Neural progenitor cell (in vitro differentiated cells): Measurements from ENCODE around the gene FSTL4. TPM values are rescaled to one million over a fixed set of nuclear protein-coding genes. Genes with fewer than 3 reads are reported as not detected.

Experiments used
- DNase-seq: peaks from one replicate; pipeline ENCODE4 v3.0.0-alpha.2; 2016; ENCODE audit warnings: low spot score
- H2AFZ ChIP-seq: fragments of 200-600 bp; sonication (generic); replicated peaks from 2 replicates; pipeline ENCODE4 v1.6.1; 2016; ENCODE audit warnings: antibody characterized with exemption
- H3F3A ChIP-seq: fragments of 200-600 bp; sonication (generic); 2 replicates; pipeline ENCODE4 v1.6.1; 2016; ENCODE audit warnings: antibody characterized with exemption, low read depth
- H3K27ac ChIP-seq: fragments of 200-600 bp; sonication (generic); 2 replicates; pipeline ENCODE4 v1.5.1; 2016; ENCODE audit warnings: mild to moderate bottlenecking
- H3K27me3 ChIP-seq: fragments of 200-600 bp; sonication (generic); 2 replicates; pipeline ENCODE4 v1.6.1; 2016; ENCODE audit warnings: mild to moderate bottlenecking, moderate library complexity
- H3K36me3 ChIP-seq: fragments of 200-600 bp; sonication (generic); 2 replicates; pipeline ENCODE4 v1.5.1; 2016
- H3K4me1 ChIP-seq: fragments of 200-600 bp; sonication (generic); 2 replicates; pipeline ENCODE4 v1.6.1; 2016; ENCODE audit warnings: mixed run types
- H3K4me2 ChIP-seq: fragments of 200-600 bp; sonication (generic); 2 replicates; pipeline ENCODE4 v1.6.1; 2016
- H3K4me3 ChIP-seq: fragments of 200-600 bp; sonication (generic); 2 replicates; pipeline ENCODE4 v1.5.1; 2016
- H3K79me2 ChIP-seq: fragments of 200-600 bp; sonication (generic); 2 replicates; pipeline ENCODE4 v1.6.1; 2016; ENCODE audit warnings: low read depth
- H3K9ac ChIP-seq: fragments of 200-600 bp; sonication (generic); 2 replicates; pipeline ENCODE4 v1.6.1; 2016
- H3K9me3 ChIP-seq: fragments of 200-600 bp; sonication (generic); 2 replicates; pipeline ENCODE4 v1.5.1; 2016; ENCODE audit warnings: low read depth
- H4K20me1 ChIP-seq: fragments of 200-600 bp; sonication (generic); 2 replicates; pipeline ENCODE4 v1.6.1; 2016; ENCODE audit warnings: low read depth
- H3K27ac Mint-ChIP-seq: 3 replicates; pipeline ENCODE4 v1.8.0; 2021; ENCODE audit warnings: mixed read lengths
- H3K27me3 Mint-ChIP-seq: 2 replicates; pipeline ENCODE4 v1.8.0; 2022; ENCODE audit warnings: low read depth, mild to moderate bottlenecking, inconsistent platforms, moderate library complexity, mixed read lengths; ENCODE audit not compliant: insufficient read depth
- H3K36me3 Mint-ChIP-seq: 3 replicates; pipeline ENCODE4 v1.8.0; 2021; ENCODE audit warnings: mixed read lengths
- H3K4me1 Mint-ChIP-seq: 3 replicates; pipeline ENCODE4 v1.8.0; 2021; ENCODE audit warnings: mixed read lengths
- H3K4me3 Mint-ChIP-seq: 3 replicates; pipeline ENCODE4 v1.8.0; 2021; ENCODE audit warnings: mild to moderate bottlenecking, moderate library complexity, mixed read lengths
- H3K9me3 Mint-ChIP-seq: 3 replicates; pipeline ENCODE4 v1.8.0; 2020; ENCODE audit warnings: mixed read lengths
- EZH2 ChIP-seq: fragments of 200-600 bp; sonication (generic); IDR thresholded peaks from 2 replicates; pipeline ENCODE4 v1.6.1; 2017; ENCODE audit warnings: antibody characterized with exemption, mild to moderate bottlenecking, moderate library complexity
- EZH2phosphoT487 ChIP-seq: fragments of 200-600 bp; sonication (generic); IDR thresholded peaks from 2 replicates; pipeline ENCODE4 v1.6.1; 2017; ENCODE audit warnings: antibody characterized with exemption
- total RNA-seq: library from RNA; depleted of rRNA; stranded (reverse); fragments of >200 nt; gene quantifications from 2 replicates; pipeline ENCODE4 v1.2.3, GENCODE V29; 2015; ENCODE audit warnings: low replicate concordance
- TF ChIP-seq, protein P1 (sequence below): fragments of 200-600 bp; sonication (generic); IDR thresholded peaks from 2 replicates; pipeline ENCODE4 v1.5.1; 2017; ENCODE audit warnings: antibody characterized with exemption, mild to moderate bottlenecking

FSTL4 gene
- total RNA-seq, 1 donor from 2014 or later: 0.95 TPM

DNA sequence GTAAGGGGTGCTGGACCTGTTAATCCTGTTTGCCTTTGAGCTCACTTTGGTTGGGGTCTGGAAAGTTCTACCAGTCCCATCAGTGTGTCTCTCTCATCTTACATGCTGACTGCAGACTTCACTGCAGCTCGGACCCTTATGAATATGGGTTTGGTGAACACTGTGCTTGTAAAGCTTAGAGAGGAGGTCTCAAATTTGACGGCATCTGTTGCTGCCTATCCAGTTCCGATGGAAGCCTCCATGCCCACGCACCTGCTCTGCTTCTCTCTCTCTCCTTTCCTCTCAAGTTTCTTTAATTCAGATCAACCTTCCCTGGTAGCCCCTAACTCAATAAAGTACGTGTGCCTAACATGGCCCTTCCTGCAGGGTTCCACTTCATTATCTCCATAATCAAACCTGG, 342.6 kb downstream of the FSTL4 start:
- Histone ChIP-seq H3K79me2 (no peaks in the 10 kb centered on the region), H3K9me3 (no peaks in the 10 kb centered on the region), H3K4me2 (no peak overlapping the region), H3K27ac (no peak overlapping the region), H3K9ac (no peak overlapping the region), H3K36me3 (no peaks in the 10 kb centered on the region), H3F3A (no peaks in the 10 kb centered on the region), H4K20me1 (no peaks in the 10 kb centered on the region), H3K4me3 (no peak overlapping the region), H3K27me3 (no peaks in the 10 kb centered on the region), H2AFZ (no peak overlapping the region), H3K4me1 (peaks cover 20% of the 10 kb centered on the region)
- Mint-ChIP-seq H3K36me3 (no peaks in the 10 kb centered on the region), H3K9me3 (no peaks in the 10 kb centered on the region), H3K27me3 (peaks cover 5% of the 10 kb centered on the region), H3K4me3 (no peak overlapping the region), H3K4me1 (peaks cover 37% of the 10 kb centered on the region), H3K27ac (no peak overlapping the region)
- TF ChIP-seq EZH2 (no peak), EZH2phosphoT487 (no peak)
- no peak for DNase-seq

DNA sequence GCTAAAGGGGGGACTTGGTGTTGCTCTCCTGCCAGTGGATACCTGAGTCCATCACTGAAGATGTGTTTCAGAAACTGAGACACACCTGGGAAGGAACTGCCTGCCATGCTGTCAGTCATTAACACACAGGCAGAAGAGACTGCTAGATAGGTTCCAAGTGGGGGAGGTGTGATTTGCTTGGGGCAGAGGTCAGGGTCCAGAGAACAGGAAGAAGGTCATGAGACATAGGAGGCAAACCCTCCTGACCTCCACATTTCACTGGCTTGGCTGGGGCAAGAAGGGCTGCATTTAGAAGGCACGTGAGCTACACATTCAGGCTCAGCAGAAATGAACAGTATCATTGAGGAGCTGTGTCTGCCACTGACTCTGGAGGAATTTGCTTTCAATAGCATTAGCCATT, 344.7 kb downstream of the FSTL4 start:
- H3K9me3 Mint-ChIP-seq: no peaks in the 10 kb centered on the region
- peaks cover 5% of the 10 kb centered on the region for H3K27me3 Mint-ChIP-seq

DNA sequence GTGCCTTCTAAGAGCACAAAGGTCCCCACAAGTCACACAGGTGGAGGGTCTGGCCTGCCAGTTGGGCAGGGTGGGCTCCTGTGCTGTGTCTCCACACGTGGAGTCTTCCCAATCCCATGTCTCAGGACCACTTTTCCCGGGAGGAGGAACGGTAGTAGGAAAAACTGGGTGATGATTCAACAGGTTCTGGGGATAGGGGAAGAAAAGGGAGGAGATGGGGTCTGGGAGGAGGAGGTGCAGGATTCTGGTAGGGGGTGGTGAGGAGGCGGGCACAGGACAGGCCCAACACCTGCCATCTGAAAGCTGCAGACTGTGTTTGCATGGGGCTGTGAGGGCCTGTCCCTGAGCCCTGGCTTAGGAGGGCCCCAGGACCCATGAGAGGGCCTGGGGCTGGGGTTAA, 345.4 kb downstream of the FSTL4 start:
- peak overlapping the region; percentile 48 for H3K27ac Mint-ChIP-seq

More for the DNA sequence above, 344.7 kb downstream of the FSTL4 start:
- no peak overlapping the region for H2AFZ ChIP-seq
- H3K27ac ChIP-seq: no peak overlapping the region
- no peak overlapping the region for H3K4me3 ChIP-seq
- H3K27ac Mint-ChIP-seq: peak overlapping the region; percentile 28
- H3K36me3 Mint-ChIP-seq: no peaks in the 10 kb centered on the region
- H3K4me1 ChIP-seq: peaks cover 7% of the 10 kb centered on the region
- no peak for DNase-seq
- TF ChIP-seq, protein P1, sequence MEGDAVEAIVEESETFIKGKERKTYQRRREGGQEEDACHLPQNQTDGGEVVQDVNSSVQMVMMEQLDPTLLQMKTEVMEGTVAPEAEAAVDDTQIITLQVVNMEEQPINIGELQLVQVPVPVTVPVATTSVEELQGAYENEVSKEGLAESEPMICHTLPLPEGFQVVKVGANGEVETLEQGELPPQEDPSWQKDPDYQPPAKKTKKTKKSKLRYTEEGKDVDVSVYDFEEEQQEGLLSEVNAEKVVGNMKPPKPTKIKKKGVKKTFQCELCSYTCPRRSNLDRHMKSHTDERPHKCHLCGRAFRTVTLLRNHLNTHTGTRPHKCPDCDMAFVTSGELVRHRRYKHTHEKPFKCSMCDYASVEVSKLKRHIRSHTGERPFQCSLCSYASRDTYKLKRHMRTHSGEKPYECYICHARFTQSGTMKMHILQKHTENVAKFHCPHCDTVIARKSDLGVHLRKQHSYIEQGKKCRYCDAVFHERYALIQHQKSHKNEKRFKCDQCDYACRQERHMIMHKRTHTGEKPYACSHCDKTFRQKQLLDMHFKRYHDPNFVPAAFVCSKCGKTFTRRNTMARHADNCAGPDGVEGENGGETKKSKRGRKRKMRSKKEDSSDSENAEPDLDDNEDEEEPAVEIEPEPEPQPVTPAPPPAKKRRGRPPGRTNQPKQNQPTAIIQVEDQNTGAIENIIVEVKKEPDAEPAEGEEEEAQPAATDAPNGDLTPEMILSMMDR: no peak
- TF ChIP-seq EZH2phosphoT487: no peak
- no peak for TF ChIP-seq EZH2
- H3F3A ChIP-seq: no peaks in the 10 kb centered on the region
- H3K4me1 Mint-ChIP-seq: peaks cover 24% of the 10 kb centered on the region
- no peak overlapping the region for H3K4me3 Mint-ChIP-seq
- H3K36me3 ChIP-seq: no peaks in the 10 kb centered on the region
- H4K20me1 ChIP-seq: no peaks in the 10 kb centered on the region
- H3K9me3 ChIP-seq: no peaks in the 10 kb centered on the region
- H3K9ac ChIP-seq: no peak overlapping the region
- H3K4me2 ChIP-seq: no peak overlapping the region
- no peaks in the 10 kb centered on the region for H3K27me3 ChIP-seq
- H3K79me2 ChIP-seq: no peaks in the 10 kb centered on the region

DNA sequence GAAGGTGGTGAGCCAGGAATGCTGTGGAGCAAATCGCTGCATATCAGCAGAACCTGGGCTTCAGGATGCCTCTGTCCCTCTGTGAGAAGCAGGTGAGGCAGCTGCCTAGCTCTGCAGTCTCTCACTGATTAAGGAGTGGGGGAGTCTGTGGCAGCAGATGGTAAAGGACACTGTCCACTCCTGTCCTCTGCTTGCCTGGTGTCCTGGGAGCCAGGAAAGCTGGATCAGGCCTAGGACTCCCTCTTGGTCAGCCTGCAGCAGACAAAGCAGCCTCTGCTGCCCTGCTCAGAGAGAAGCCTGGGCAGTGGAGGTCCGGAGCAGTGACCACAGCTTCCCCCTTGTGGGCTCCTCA, 345.8 kb downstream of the FSTL4 start:
- Histone ChIP-seq H2AFZ (no peak overlapping the region), H3K9ac (no peak overlapping the region), H3K79me2 (no peaks in the 10 kb centered on the region), H3K4me3 (no peak overlapping the region), H3K27ac (no peak overlapping the region), H3K36me3 (no peaks in the 10 kb centered on the region), H3F3A (no peaks in the 10 kb centered on the region), H3K9me3 (no peaks in the 10 kb centered on the region), H3K4me2 (no peak overlapping the region), H3K4me1 (peaks cover 7% of the 10 kb centered on the region), H3K27me3 (no peaks in the 10 kb centered on the region), H4K20me1 (no peaks in the 10 kb centered on the region)
- Mint-ChIP-seq H3K36me3 (no peaks in the 10 kb centered on the region), H3K9me3 (no peaks in the 10 kb centered on the region), H3K27ac (no peak overlapping the region), H3K4me3 (no peak overlapping the region), H3K27me3 (peaks cover 2% of the 10 kb centered on the region), H3K4me1 (peaks cover 22% of the 10 kb centered on the region)
- TF ChIP-seq EZH2 (no peak), EZH2phosphoT487 (no peak)
- TF ChIP-seq, protein P1: no peak
- no peak for DNase-seq

More for the DNA sequence above, 345.4 kb downstream of the FSTL4 start:
- Histone ChIP-seq H3K9me3 (no peaks in the 10 kb centered on the region), H3K27ac (no peak overlapping the region), H3K4me1 (peaks cover 7% of the 10 kb centered on the region), H3K4me3 (no peak overlapping the region), H2AFZ (no peak overlapping the region), H4K20me1 (no peaks in the 10 kb centered on the region), H3K79me2 (no peaks in the 10 kb centered on the region), H3F3A (no peaks in the 10 kb centered on the region), H3K36me3 (no peaks in the 10 kb centered on the region), H3K27me3 (no peaks in the 10 kb centered on the region), H3K9ac (no peak overlapping the region), H3K4me2 (no peak overlapping the region)
- no peak for DNase-seq
- Mint-ChIP-seq H3K4me3 (no peak overlapping the region), H3K9me3 (no peaks in the 10 kb centered on the region), H3K4me1 (peaks cover 26% of the 10 kb centered on the region), H3K36me3 (no peaks in the 10 kb centered on the region), H3K27me3 (peaks cover 5% of the 10 kb centered on the region)
- TF ChIP-seq EZH2phosphoT487 (no peak), EZH2 (no peak)
- TF ChIP-seq, protein P1: no peak
